ENCODE measurements around the gene DGKI. TPM values are rescaled to one million over a fixed set of nuclear protein-coding genes. Genes with fewer than 3 reads are reported as not detected.

DGKI gene
- total RNA-seq, 1 donor from 2014 or later = 1.3 TPM

DNA sequence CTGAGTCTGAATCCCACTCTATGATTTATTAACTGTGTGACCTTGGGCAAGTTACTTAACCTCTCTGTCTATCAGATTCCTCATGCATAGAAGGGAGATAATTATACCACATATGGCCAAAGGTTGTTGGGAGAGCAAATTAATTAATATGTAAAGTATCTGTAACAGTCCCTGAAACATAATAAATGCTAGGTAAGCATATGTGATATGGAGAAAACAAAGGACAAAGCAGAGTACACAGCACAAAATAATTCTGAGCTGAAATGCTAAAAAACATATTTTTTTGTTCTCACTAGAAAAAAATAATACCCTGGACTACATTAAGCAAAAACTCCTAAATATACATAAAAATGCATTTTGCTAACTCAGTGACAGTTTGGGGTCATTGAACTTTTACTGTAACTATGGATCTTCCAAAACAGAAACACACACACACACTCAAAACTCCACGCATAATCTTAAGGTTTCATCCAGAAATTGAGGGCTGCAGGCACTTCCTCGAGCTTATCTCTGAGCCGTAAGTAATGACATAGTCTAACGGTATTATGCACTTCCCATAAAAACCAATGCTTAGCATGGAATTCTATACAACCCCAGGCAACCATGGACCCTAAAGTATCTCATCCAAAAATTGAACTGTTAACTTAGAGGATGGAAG, 301.6 kb downstream of the DGKI start:
- no peak for DNase-seq
- H3K27ac ChIP-seq (replicated peaks) = no peak overlapping the region
- no peak overlapping the region for H3K4me3 ChIP-seq
- H3K27me3 ChIP-seq (ENCODE audit: low read depth) = no peaks in the 10 kb centered on the region
- no peak for TF ChIP-seq CTCF (IDR thresholded peaks at IDR 0.05; ENCODE audit: borderline replicate concordance)
- intact Hi-C loops (cut with micrococcal nuclease) = no loop called here
- no peaks in the 10 kb centered on the region for H3K4me1 ChIP-seq
- no peaks in the 10 kb centered on the region for H3K36me3 ChIP-seq
- no peaks in the 10 kb centered on the region for H3K9me3 ChIP-seq (replicated peaks)

DNA sequence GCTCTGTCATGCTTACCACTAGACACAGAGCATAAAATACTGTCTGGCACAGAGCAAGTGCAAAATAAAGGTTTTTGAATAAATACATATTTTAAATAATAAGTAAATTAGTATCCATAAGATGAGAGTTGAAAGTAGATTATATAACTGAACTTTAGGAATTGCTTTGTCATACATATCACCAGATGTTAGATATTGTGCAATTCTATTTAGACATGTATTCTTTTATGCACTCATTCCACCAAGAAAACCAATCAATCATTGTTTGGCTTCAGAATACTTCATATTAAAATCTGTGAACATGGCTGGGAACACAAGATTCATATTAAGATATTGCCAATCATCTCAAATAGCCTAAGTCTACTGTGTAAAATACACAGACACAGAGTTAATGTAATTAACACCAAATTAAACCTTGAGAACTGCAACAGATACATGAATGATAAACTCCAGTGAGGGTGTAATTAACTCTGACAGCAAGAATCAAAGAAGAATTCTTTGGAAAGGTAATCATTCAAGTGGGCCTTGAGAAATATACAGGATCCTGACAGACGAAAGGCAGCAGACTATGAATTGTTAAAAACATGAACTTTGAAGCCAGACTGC, 302.2 kb downstream of the DGKI start:
- no peak for TF ChIP-seq CTCF (IDR thresholded peaks at IDR 0.05; ENCODE audit: borderline replicate concordance)
- Histone ChIP-seq H3K9me3 (replicated peaks) (peaks cover 6% of the 10 kb centered on the region), H3K27me3 (ENCODE audit: low read depth) (no peaks in the 10 kb centered on the region), H3K27ac (replicated peaks) (no peak overlapping the region), H3K4me1 (no peaks in the 10 kb centered on the region), H3K4me3 (no peak overlapping the region), H3K36me3 (no peaks in the 10 kb centered on the region)
- intact Hi-C loops (cut with micrococcal nuclease) = no loop called here
- DNase-seq = no peak

GRCh38 chr7:137539111-137539715, 307.6 kb downstream of the DGKI start:
- Histone ChIP-seq H3K4me1 (no peaks in the 10 kb centered on the region), H3K27ac (replicated peaks) (no peak overlapping the region), H3K27me3 (ENCODE audit: low read depth) (no peaks in the 10 kb centered on the region), H3K9me3 (replicated peaks) (peaks cover 6% of the 10 kb centered on the region), H3K4me3 (no peak overlapping the region), H3K36me3 (no peaks in the 10 kb centered on the region)
- DNase-seq = no peak
- intact Hi-C loops (cut with micrococcal nuclease) = no loop called here
- no peak for TF ChIP-seq CTCF (IDR thresholded peaks at IDR 0.05; ENCODE audit: borderline replicate concordance)

- Histone ChIP-seq H3K4me1 (no peaks in the 10 kb centered on the region), H3K27me3 (ENCODE audit: low read depth) (no peaks in the 10 kb centered on the region), H3K27ac (replicated peaks) (no peak overlapping the region), H3K9me3 (replicated peaks) (peaks cover 6% of the 10 kb centered on the region), H3K4me3 (no peak overlapping the region), H3K36me3 (no peaks in the 10 kb centered on the region)
- DNase-seq = no peak
- intact Hi-C loops (cut with micrococcal nuclease) = no loop called here
- TF ChIP-seq CTCF (IDR thresholded peaks at IDR 0.05; ENCODE audit: borderline replicate concordance) = no peak
Observed at GRCh38 chr7:137538361-137538762, 308.4 kb downstream of the DGKI start.

GRCh38 chr7:137535579-137535978, 311.2 kb downstream of the DGKI start:
- Histone ChIP-seq H3K36me3 (no peaks in the 10 kb centered on the region), H3K9me3 (replicated peaks) (peaks cover 6% of the 10 kb centered on the region), H3K27ac (replicated peaks) (no peak overlapping the region), H3K4me3 (no peak overlapping the region), H3K27me3 (ENCODE audit: low read depth) (no peaks in the 10 kb centered on the region), H3K4me1 (no peaks in the 10 kb centered on the region)
- no peak for DNase-seq
- intact Hi-C loops (cut with micrococcal nuclease) = no loop called here
- no peak for TF ChIP-seq CTCF (IDR thresholded peaks at IDR 0.05; ENCODE audit: borderline replicate concordance)

All from left ventricle myocardium inferior (tissue), 1 donor.